ENCODE measurements around the gene KCNJ5. TPM values are rescaled to one million over a fixed set of nuclear protein-coding genes. Genes with fewer than 3 reads are reported as not detected.
A peak's percentile ranks its signal among the peaks of the same experiment; 100 is the strongest.

The KCNJ5 gene
- total RNA-seq, 1 experiment from 2014 or later = not detected

GRCh38 chr11:128868841-128869671 is 22.1 kb upstream of the KCNJ5 start:
- no peak for DNase-seq (ENCODE audit: low read depth)

GRCh38 chr11:128871168-128871610 is 20.0 kb upstream of the KCNJ5 start:
- DNase-seq (ENCODE audit: low read depth) = no peak

GRCh38 chr11:128872094-128872493 is 19.1 kb upstream of the KCNJ5 start:
- no peak for DNase-seq (ENCODE audit: low read depth)

- no peak for DNase-seq (ENCODE audit: low read depth)
Observed at GRCh38 chr11:128872594-128872993, 18.6 kb upstream of the KCNJ5 start.

DNA sequence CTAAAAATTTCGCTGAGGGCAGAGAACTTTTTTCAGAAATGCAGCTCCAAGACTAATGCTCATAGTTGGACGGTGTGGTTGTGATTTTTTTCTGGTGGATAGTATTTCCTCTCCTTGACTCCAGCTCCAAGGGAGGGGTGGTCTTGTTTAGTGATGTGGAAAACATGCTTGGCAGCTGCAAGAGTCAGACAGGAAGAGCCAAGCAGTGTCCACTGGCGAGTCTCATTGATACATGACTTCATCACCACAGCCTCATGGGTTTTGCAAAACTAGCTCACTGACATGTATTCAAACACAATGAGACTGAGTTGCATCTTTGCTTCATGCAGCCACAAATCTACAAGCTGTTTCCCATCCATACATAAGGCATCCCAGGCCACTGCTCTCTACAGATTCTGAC is 16.7 kb upstream of the KCNJ5 start:
- peak; percentile 27 for DNase-seq (ENCODE audit: low read depth)

GRCh38 chr11:128876133-128876650 is 15.0 kb upstream of the KCNJ5 start:
- no peak for DNase-seq (ENCODE audit: low read depth)

- no peak for DNase-seq (ENCODE audit: low read depth)
Observed at GRCh38 chr11:128877726-128878125, 13.4 kb upstream of the KCNJ5 start.

GRCh38 chr11:128878455-128878854 is 12.7 kb upstream of the KCNJ5 start:
- DNase-seq (ENCODE audit: low read depth) = no peak

- DNase-seq (ENCODE audit: low read depth) = no peak
Observed at GRCh38 chr11:128879817-128880216, 11.3 kb upstream of the KCNJ5 start.

DNA sequence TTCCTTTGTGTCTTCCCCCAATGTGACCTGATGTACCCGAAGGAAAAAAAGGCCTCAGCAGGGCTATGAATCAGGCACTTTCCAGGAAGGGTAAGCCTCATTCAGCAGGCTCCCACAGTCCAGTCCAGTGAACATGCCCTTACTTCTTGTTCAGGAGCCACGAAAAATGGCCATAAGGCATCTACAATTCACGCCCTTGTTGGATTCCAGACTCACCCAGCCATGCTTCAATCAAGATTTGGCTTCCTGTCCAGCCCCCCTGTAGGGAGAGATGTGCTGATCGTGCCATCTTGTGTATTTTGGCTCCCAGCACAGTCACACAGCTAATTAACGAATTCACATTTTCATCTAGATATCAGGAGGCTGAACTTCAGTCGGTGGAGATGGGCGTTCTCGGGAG is 9.9 kb upstream of the KCNJ5 start:
- no peak for DNase-seq (ENCODE audit: low read depth)

- no peak for DNase-seq (ENCODE audit: low read depth)
Observed at GRCh38 chr11:128882451-128882850, 8.7 kb upstream of the KCNJ5 start.

DNA sequence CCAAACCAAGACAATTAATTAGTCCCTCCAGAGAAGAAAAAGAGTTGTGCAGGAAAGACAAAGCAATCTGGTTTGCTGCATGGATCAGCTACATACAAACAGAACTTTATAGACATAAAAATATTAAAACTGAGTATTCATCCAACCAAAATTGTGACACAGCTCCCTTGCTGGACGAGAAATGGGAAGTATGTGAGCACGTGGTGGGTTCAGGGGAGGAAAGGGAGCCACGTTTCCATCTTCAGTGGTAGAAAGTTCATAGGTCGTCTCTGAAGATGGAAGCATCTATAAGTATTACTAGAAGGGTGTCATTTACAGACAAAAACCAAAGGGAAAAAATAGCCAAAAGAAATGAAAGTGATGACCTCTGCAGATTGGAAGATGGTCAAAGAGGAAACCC is 7.1 kb upstream of the KCNJ5 start:
- no peak for DNase-seq (ENCODE audit: low read depth)

- peak; percentile 51 for DNase-seq (ENCODE audit: low read depth)
Observed at GRCh38 chr11:128884703-128885338, 6.3 kb upstream of the KCNJ5 start.

GRCh38 chr11:128886406-128887124 is 4.6 kb upstream of the KCNJ5 start:
- DNase-seq (ENCODE audit: low read depth) = peak; percentile 39

- DNase-seq (ENCODE audit: low read depth) = no peak
Observed at GRCh38 chr11:128888034-128888985, 2.8 kb upstream of the KCNJ5 start.

DNA sequence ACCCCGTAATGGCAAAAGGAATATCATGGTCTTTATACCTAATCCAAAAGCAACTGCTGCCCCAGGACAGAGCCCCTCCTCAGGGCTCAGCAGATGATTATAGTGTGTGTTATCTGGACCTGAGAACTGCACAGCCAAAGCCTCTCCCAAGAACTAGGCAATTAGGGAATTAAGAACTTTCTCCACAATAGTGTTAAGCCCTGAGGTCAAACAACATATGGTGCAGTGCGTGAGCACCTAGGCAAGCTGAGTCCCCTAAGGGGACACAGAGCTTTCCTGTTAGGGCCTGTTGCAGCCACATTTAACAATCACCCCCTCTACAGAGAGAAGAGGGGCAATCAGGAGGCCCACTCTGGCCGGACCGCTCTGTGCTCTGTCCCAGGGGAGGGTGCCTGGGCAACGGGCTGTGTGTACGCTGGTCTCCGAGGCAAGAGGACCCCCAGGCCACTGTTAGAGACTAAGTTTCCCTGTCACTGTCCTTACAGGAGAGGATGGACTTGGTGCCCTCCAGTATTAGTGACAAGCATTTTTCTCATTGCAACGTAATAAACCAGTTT is 1.4 kb upstream of the KCNJ5 start:
- no peak for DNase-seq (ENCODE audit: low read depth)

DNA sequence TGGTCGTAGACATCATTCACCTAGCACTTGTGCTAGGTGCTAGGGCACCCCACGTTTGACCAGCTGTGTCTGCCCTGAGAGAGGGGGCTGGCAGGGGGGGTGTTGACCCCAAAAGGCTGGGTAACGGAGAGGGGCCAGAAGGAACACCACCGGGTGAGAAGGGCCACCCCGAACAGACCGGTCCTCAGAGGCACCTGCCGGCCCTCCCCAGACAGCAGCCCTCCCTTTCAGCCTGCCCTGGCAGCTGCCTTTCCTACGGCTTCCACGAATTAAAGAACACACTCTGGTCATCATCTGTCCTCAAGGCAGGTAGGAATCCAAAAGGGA is 977 bp upstream of the KCNJ5 start:
- DNase-seq (ENCODE audit: low read depth) = no peak

DNA sequence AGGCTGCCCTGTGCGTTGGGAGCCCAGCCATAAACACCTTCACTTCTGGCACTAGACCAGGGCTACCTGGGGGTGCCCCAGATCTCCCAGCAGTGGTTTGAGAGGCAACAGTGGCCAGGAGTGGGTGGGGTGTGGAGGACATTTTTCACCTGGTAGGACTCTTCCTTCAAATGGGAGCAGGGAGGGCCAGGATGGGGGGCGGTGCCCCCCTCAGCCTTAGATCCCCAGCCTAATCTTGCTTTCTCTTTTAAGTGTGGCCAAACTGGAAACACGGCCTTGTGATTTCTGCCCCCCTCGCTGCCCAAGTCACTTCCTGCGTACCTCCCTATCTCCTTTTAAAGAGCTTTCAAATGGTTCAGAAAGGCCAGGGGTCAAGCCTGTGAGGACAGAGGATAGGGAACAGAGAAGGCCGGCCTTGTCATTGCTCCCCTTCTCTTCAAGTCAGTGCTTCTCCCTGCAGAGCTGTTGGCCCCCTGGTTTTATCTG is 800 bp downstream of the KCNJ5 start:
- no peak for DNase-seq (ENCODE audit: low read depth)

- DNase-seq (ENCODE audit: low read depth) = no peak
Observed at GRCh38 chr11:128892866-128893565, 1.9 kb downstream of the KCNJ5 start.

All from HT1080 (cell line).